ENCODE results near the gene DLGAP1. TPM values are rescaled to one million over a fixed set of nuclear protein-coding genes. Genes with fewer than 3 reads are reported as not detected.

The DLGAP1 gene
- total and polyA plus RNA-seq, 2 donors (not counting 1 experiment from before 2014, with no cell fraction given): 0.07 to 0.61 TPM

DNA sequence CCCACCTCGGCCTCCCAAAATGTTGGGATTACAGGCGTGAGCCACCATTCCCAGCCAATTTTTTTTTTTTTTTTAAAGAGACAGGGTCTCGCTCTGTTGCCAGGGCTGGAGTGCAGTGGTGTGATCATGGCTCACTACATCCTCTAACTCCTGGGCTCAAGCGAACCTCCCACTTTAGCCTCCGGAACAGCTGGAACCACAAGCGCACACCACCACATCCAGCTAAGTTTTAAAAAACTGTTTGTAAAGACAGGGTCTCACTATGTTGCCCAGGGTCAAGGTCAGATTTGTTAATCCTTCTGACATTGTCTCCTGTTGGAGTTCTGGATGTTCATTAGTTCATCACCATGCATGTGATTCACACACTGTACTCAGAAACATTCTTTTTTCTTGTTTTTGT lies 855.2 kb downstream of the DLGAP1 start:
- H3K27ac ChIP-seq (ENCODE audit: low read length in 2 of 2): no peak overlapping the region
- no peak overlapping the region for H3K4me3 Mint-ChIP-seq
- ATAC-seq (ENCODE audit: low read depth): no peak
- peaks cover 33% of the 10 kb centered on the region for H3K4me1 Mint-ChIP-seq
- peaks cover 55 to 61% of the 10 kb centered on the region in 2 donors for H3K4me1 ChIP-seq (ENCODE audit: control insufficient read depth in 2 of 2, insufficient read depth in 2 of 2, low read length in 2 of 2)
- H3K27me3 ChIP-seq (replicated peaks in 1 of 4; ENCODE audit: control extremely low read depth in 1 of 4, control insufficient read depth in 3 of 4, insufficient read depth in 4 of 4, low read length in 3 of 4): no peaks in the 10 kb centered on the region
- no peak overlapping the region for H2AFZ ChIP-seq (ENCODE audit: insufficient read depth, low read depth, low read length, poor library complexity, severe bottlenecking)
- peaks cover 4% of the 10 kb centered on the region for H3K79me2 ChIP-seq (ENCODE audit: control insufficient read depth, insufficient read depth, low read length)
- 100% methylated on average over 2 of the region's 6 CpGs for WGBS (ENCODE audit: insufficient coverage)
- H3K4me3 ChIP-seq (ENCODE audit: control extremely low read depth in 1 of 5, extremely low read depth in 1 of 5, insufficient read depth in 1 of 5, low read depth in 2 of 5, low read length in 4 of 5): no peak overlapping the region
- CTCF ChIA-PET: interaction anchor here (0.8 to 1.2 kb wide), 2 partner anchors 67 to 106 kb away, joined by 3 to 4 read pairs; no protein-coding TSS in a partner anchor
- intact Hi-C loops (cut with micrococcal nuclease): loop anchor here (5.0 to 10.0 kb wide), 4 partner anchors 218 to 945 kb away; partner anchors contain the start of gene SMCHD1
- H4K20me1 ChIP-seq (ENCODE audit: control insufficient read depth, insufficient read depth, low read length, poor library complexity, severe bottlenecking): peaks cover 3% of the 10 kb centered on the region
- POLR2A ChIA-PET: interaction anchor here (0.7 kb wide), 1 partner anchor 994 kb away, joined by 6 read pairs; no protein-coding TSS in a partner anchor
- H3K9ac ChIP-seq (ENCODE audit: low read length): no peak overlapping the region
- H3K27ac Mint-ChIP-seq: peak overlapping the region; percentile 34
- no peak for DNase-seq
- H3K9me3 Mint-ChIP-seq (ENCODE audit: insufficient read depth): no peaks in the 10 kb centered on the region
- no peaks in the 10 kb centered on the region for H3K9me3 ChIP-seq (ENCODE audit: control extremely low read depth in 1 of 3, control insufficient read depth in 2 of 3, insufficient read depth in 1 of 3, low read length in 2 of 3)
- H3K27me3 Mint-ChIP-seq: no peaks in the 10 kb centered on the region
- peaks cover 0 to 4% of the 10 kb centered on the region in 2 experiments for H3K36me3 ChIP-seq (replicated peaks in 1 of 2; ENCODE audit: control extremely low read depth in 1 of 2, control insufficient read depth in 1 of 2, extremely low read depth in 1 of 2, insufficient read depth in 2 of 2, low read length in 1 of 2)
- no peak for TF ChIP-seq CTCF (IDR thresholded peaks at IDR 0.05)
- no peak for TF ChIP-seq EZH2 (IDR thresholded peaks at IDR 0.05; ENCODE audit: borderline replicate concordance, insufficient read depth, low read depth, low read length, poor library complexity, severe bottlenecking)
- H3K4me2 ChIP-seq (replicated peaks; ENCODE audit: low read depth, low read length, poor library complexity, severe bottlenecking): no peak overlapping the region

DNA sequence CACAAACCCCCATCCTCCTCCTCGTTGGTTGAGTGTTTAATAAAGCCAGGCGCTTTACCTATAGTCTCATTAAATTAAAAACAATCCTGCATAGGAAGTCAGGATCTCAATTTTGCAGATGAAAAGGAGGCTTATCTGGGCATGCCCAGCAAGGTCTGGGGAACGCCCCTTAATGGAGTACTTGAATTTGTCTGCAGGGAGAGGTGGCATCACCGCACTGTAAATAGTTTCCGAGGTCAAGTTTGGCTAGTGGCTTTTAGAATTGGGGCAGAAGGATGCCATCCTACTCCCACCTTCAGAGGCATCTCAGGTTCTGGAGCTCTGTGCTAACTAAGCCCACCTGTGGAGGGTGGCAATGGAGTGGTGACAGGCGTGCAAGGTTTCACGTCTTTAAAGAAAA lies 855.9 kb downstream of the DLGAP1 start:
- CTCF ChIA-PET: interaction anchor here (1.2 kb wide), 1 partner anchor 67 kb away, joined by 3 read pairs; no protein-coding TSS in a partner anchor
- peaks cover 4% of the 10 kb centered on the region for H3K79me2 ChIP-seq (ENCODE audit: control insufficient read depth, insufficient read depth, low read length)
- Mint-ChIP-seq H3K9me3 (ENCODE audit: insufficient read depth) (no peaks in the 10 kb centered on the region), H3K27me3 (no peaks in the 10 kb centered on the region), H3K4me1 (peaks cover 36% of the 10 kb centered on the region), H3K4me3 (no peak overlapping the region), H3K27ac (no peak overlapping the region)
- WGBS (ENCODE audit: insufficient coverage): 100% methylated on average over 1 of the region's 7 CpGs
- H3K4me2 ChIP-seq (replicated peaks; ENCODE audit: low read depth, low read length, poor library complexity, severe bottlenecking): no peak overlapping the region
- TF ChIP-seq CTCF (IDR thresholded peaks at IDR 0.05) (no peak), EZH2 (IDR thresholded peaks at IDR 0.05; ENCODE audit: borderline replicate concordance, insufficient read depth, low read depth, low read length, poor library complexity, severe bottlenecking) (no peak)
- H2AFZ ChIP-seq (ENCODE audit: insufficient read depth, low read depth, low read length, poor library complexity, severe bottlenecking): no peak overlapping the region
- H3K9me3 ChIP-seq (ENCODE audit: control extremely low read depth in 1 of 3, control insufficient read depth in 2 of 3, insufficient read depth in 1 of 3, low read length in 2 of 3): no peaks in the 10 kb centered on the region
- peaks cover 0 to 4% of the 10 kb centered on the region in 2 experiments for H3K36me3 ChIP-seq (replicated peaks in 1 of 2; ENCODE audit: control extremely low read depth in 1 of 2, control insufficient read depth in 1 of 2, extremely low read depth in 1 of 2, insufficient read depth in 2 of 2, low read length in 1 of 2)
- H3K9ac ChIP-seq (ENCODE audit: low read length): no peak overlapping the region
- no peaks in the 10 kb centered on the region for H3K27me3 ChIP-seq (replicated peaks in 1 of 4; ENCODE audit: control extremely low read depth in 1 of 4, control insufficient read depth in 3 of 4, insufficient read depth in 4 of 4, low read length in 3 of 4)
- H4K20me1 ChIP-seq (ENCODE audit: control insufficient read depth, insufficient read depth, low read length, poor library complexity, severe bottlenecking): peaks cover 3% of the 10 kb centered on the region
- no peak for ATAC-seq (ENCODE audit: low read depth)
- intact Hi-C loops (cut with micrococcal nuclease): loop anchor here (5.0 to 10.0 kb wide), 3 partner anchors 217 to 944 kb away; partner anchors contain the start of gene SMCHD1
- peaks cover 52 to 60% of the 10 kb centered on the region in 2 donors for H3K4me1 ChIP-seq (ENCODE audit: control insufficient read depth in 2 of 2, insufficient read depth in 2 of 2, low read length in 2 of 2)
- no peak overlapping the region for H3K27ac ChIP-seq (ENCODE audit: low read length in 2 of 2)
- DNase-seq: no peak
- H3K4me3 ChIP-seq (ENCODE audit: control extremely low read depth in 1 of 5, extremely low read depth in 1 of 5, insufficient read depth in 1 of 5, low read depth in 2 of 5, low read length in 4 of 5): no peak overlapping the region
- POLR2A ChIA-PET: interaction anchor here (0.7 kb wide), 1 partner anchor 994 kb away, joined by 6 read pairs; no protein-coding TSS in a partner anchor
